Measurements from ENCODE around the gene KLHL22. TPM values are rescaled to one million over a fixed set of nuclear protein-coding genes. Genes with fewer than 3 reads are reported as not detected.

KLHL22 gene
- total RNA-seq, 1 experiment from 2014 or later: 14.5 TPM

DNA sequence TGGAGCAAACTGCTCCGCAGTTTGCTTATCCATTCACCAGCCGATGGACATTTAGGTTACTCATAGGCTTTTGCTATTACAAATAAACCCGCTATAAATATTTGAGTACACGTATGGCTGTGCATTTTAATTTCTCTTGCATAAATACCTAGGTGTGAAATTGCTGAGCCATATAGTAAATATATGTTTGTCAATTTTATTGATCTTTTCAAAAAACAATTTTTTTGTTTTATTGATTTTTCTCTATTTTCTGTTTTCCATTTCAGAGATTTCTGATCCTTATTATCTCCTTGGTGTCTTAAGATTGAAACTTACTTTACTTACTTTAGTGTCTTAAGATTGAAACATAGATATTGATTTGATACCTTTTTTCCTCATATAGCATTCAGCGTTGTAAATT, 97.2 kb downstream of the KLHL22 start:
- ChIA-PET CTCF (no interaction called here), POLR2A (no interaction called here)
- Histone ChIP-seq H3K4me1 (ENCODE audit: control insufficient read depth, insufficient read depth, low read length) (peaks cover 5% of the 10 kb centered on the region; the same call in 1 of the 2 replicates), H3K27ac (ENCODE audit: low read length) (no peak overlapping the region), H3K27me3 (ENCODE audit: control insufficient read depth, insufficient read depth, low read length) (no peaks in the 10 kb centered on the region), H3K4me3 (ENCODE audit: low read depth in 2 of 2, low read length in 2 of 2) (no peak overlapping the region), H3K9me3 (ENCODE audit: control insufficient read depth, insufficient read depth, low read depth, low read length) (no peaks in the 10 kb centered on the region), H3K36me3 (ENCODE audit: control insufficient read depth, insufficient read depth, low read length) (no peaks in the 10 kb centered on the region; the same call in 1 of the 2 replicates)
- BruUV-seq (replicated peaks): no TSS peak
- TF ChIP-seq POLR2AphosphoS5 (IDR thresholded peaks at IDR 0.05; ENCODE audit: low read depth, low read length) (no peak), TCF7L2 (IDR thresholded peaks at IDR 0.05; ENCODE audit: low read depth, low read length) (no peak), SIN3A (IDR thresholded peaks at IDR 0.05; ENCODE audit: borderline replicate concordance, insufficient read depth, low read depth, low read length) (no peak)
- TF ChIP-seq, protein P1, sequence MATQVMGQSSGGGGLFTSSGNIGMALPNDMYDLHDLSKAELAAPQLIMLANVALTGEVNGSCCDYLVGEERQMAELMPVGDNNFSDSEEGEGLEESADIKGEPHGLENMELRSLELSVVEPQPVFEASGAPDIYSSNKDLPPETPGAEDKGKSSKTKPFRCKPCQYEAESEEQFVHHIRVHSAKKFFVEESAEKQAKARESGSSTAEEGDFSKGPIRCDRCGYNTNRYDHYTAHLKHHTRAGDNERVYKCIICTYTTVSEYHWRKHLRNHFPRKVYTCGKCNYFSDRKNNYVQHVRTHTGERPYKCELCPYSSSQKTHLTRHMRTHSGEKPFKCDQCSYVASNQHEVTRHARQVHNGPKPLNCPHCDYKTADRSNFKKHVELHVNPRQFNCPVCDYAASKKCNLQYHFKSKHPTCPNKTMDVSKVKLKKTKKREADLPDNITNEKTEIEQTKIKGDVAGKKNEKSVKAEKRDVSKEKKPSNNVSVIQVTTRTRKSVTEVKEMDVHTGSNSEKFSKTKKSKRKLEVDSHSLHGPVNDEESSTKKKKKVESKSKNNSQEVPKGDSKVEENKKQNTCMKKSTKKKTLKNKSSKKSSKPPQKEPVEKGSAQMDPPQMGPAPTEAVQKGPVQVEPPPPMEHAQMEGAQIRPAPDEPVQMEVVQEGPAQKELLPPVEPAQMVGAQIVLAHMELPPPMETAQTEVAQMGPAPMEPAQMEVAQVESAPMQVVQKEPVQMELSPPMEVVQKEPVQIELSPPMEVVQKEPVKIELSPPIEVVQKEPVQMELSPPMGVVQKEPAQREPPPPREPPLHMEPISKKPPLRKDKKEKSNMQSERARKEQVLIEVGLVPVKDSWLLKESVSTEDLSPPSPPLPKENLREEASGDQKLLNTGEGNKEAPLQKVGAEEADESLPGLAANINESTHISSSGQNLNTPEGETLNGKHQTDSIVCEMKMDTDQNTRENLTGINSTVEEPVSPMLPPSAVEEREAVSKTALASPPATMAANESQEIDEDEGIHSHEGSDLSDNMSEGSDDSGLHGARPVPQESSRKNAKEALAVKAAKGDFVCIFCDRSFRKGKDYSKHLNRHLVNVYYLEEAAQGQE (IDR thresholded peaks at IDR 0.05; ENCODE audit: insufficient read depth in 1 of 2, low read depth in 2 of 2, low read length in 1 of 2): no peak
- TF ChIP-seq, protein P2, sequence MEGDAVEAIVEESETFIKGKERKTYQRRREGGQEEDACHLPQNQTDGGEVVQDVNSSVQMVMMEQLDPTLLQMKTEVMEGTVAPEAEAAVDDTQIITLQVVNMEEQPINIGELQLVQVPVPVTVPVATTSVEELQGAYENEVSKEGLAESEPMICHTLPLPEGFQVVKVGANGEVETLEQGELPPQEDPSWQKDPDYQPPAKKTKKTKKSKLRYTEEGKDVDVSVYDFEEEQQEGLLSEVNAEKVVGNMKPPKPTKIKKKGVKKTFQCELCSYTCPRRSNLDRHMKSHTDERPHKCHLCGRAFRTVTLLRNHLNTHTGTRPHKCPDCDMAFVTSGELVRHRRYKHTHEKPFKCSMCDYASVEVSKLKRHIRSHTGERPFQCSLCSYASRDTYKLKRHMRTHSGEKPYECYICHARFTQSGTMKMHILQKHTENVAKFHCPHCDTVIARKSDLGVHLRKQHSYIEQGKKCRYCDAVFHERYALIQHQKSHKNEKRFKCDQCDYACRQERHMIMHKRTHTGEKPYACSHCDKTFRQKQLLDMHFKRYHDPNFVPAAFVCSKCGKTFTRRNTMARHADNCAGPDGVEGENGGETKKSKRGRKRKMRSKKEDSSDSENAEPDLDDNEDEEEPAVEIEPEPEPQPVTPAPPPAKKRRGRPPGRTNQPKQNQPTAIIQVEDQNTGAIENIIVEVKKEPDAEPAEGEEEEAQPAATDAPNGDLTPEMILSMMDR (IDR thresholded peaks at IDR 0.05): no peak
- in situ Hi-C loops (cut with HindIII; ENCODE audit: low pct_unique_long_range_greater_than_20kb, low sequenced_read_pairs): no loop called here
- no peak for ATAC-seq
- intact Hi-C loops (cut with micrococcal nuclease; ENCODE audit: unreplicated experiment): no loop called here
- no peak for DNase-seq (ENCODE audit: low read depth, low spot score)

DNA sequence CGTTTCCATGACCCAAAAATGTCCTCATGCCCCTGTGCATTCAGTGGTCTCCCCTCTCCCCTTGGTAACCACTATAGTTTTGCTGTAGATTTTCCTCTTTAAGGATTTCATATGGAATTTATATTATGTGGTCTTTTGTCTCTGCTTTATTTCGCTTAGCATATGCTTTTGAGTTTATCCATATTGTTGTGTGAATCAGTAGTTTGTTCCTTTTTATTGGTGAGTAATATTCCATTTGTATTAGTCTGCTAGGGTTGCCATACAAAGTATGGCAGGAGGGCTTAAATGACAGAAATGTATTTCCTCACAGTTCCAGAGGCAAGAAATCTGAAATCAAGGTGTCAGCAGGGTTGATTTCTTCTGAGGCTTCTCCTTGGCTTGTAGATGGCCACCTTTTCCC, 98.1 kb downstream of the KLHL22 start:
- intact Hi-C loops (cut with micrococcal nuclease; ENCODE audit: unreplicated experiment) (no loop called here), in situ Hi-C loops (cut with HindIII; ENCODE audit: low pct_unique_long_range_greater_than_20kb, low sequenced_read_pairs) (no loop called here)
- Histone ChIP-seq H3K27me3 (ENCODE audit: control insufficient read depth, insufficient read depth, low read length) (no peaks in the 10 kb centered on the region), H3K4me1 (ENCODE audit: control insufficient read depth, insufficient read depth, low read length) (peaks cover 5% of the 10 kb centered on the region; the same call in 1 of the 2 replicates), H3K4me3 (ENCODE audit: low read depth in 2 of 2, low read length in 2 of 2) (no peak overlapping the region), H3K27ac (ENCODE audit: low read length) (no peak overlapping the region), H3K36me3 (ENCODE audit: control insufficient read depth, insufficient read depth, low read length) (no peaks in the 10 kb centered on the region; the same call in 1 of the 2 replicates), H3K9me3 (ENCODE audit: control insufficient read depth, insufficient read depth, low read depth, low read length) (no peaks in the 10 kb centered on the region)
- no TSS peak for BruUV-seq (replicated peaks)
- ATAC-seq (no peak), DNase-seq (ENCODE audit: low read depth, low spot score) (no peak)
- POLR2A ChIA-PET: no interaction called here
- TF ChIP-seq, protein P1 (IDR thresholded peaks at IDR 0.05; ENCODE audit: insufficient read depth in 1 of 2, low read depth in 2 of 2, low read length in 1 of 2): no peak
- TF ChIP-seq, protein P2 (IDR thresholded peaks at IDR 0.05): no peak
- TF ChIP-seq SIN3A (IDR thresholded peaks at IDR 0.05; ENCODE audit: borderline replicate concordance, insufficient read depth, low read depth, low read length) (no peak), TCF7L2 (IDR thresholded peaks at IDR 0.05; ENCODE audit: low read depth, low read length) (no peak), POLR2AphosphoS5 (IDR thresholded peaks at IDR 0.05; ENCODE audit: low read depth, low read length) (no peak)
- CTCF ChIA-PET: no interaction called here

All from Panc1 (cell line).